ENCODE data around the gene THYN1. TPM values are rescaled to one million over a fixed set of nuclear protein-coding genes. Genes with fewer than 3 reads are reported as not detected.
"Not testable (repeated sequence)": the region's sequence is repeated elsewhere in the genome, so short reads cannot be mapped to it uniquely, and the experiment has no call there.

Gene THYN1
- total RNA-seq, 1 donor from 2014 or later, result 34.2 TPM

GRCh38 chr11:134290646-134291045 lies 37.5 kb upstream of the THYN1 start:
- TF ChIP-seq CTCF (IDR thresholded peaks at IDR 0.05; ENCODE audit: unreplicated experiment), result no peak
- no peak overlapping the region for H3K4me3 Mint-ChIP-seq
- H3K4me1 Mint-ChIP-seq, result no peaks in the 10 kb centered on the region
- DNase-seq (ENCODE audit: low spot score in 2 of 2, unreplicated experiment in 2 of 2), result no peak
- no peak overlapping the region for H3K27ac Mint-ChIP-seq
- no peaks in the 10 kb centered on the region for H3K9me3 Mint-ChIP-seq
- H3K36me3 Mint-ChIP-seq, result no peaks in the 10 kb centered on the region
- peaks cover 3% of the 10 kb centered on the region for H3K27me3 Mint-ChIP-seq (ENCODE audit: low read depth)

GRCh38 chr11:134289789-134290188 lies 36.6 kb upstream of the THYN1 start:
- H3K9me3 Mint-ChIP-seq, result no peaks in the 10 kb centered on the region

GRCh38 chr11:134289167-134289566 lies 36.0 kb upstream of the THYN1 start:
- no peak for TF ChIP-seq CTCF (IDR thresholded peaks at IDR 0.05; ENCODE audit: unreplicated experiment)
- no peak overlapping the region for H3K4me3 Mint-ChIP-seq
- H3K27ac Mint-ChIP-seq, result no peak overlapping the region
- no peaks in the 10 kb centered on the region for H3K4me1 Mint-ChIP-seq
- no peaks in the 10 kb centered on the region for H3K36me3 Mint-ChIP-seq
- no peak for DNase-seq (ENCODE audit: low spot score in 2 of 2, unreplicated experiment in 2 of 2)
- peaks cover 6% of the 10 kb centered on the region for H3K27me3 Mint-ChIP-seq (ENCODE audit: low read depth)
- no peaks in the 10 kb centered on the region for H3K9me3 Mint-ChIP-seq

More at GRCh38 chr11:134289789-134290188, 36.6 kb upstream of the THYN1 start:
- no peak overlapping the region for H3K27ac Mint-ChIP-seq
- H3K36me3 Mint-ChIP-seq, result no peaks in the 10 kb centered on the region
- no peaks in the 10 kb centered on the region for H3K4me1 Mint-ChIP-seq
- H3K4me3 Mint-ChIP-seq, result no peak overlapping the region
- peaks cover 3% of the 10 kb centered on the region for H3K27me3 Mint-ChIP-seq (ENCODE audit: low read depth)
- TF ChIP-seq CTCF (IDR thresholded peaks at IDR 0.05; ENCODE audit: unreplicated experiment), result no peak
- no peak for DNase-seq (ENCODE audit: low spot score in 2 of 2, unreplicated experiment in 2 of 2)

GRCh38 chr11:134288486-134288885 lies 35.3 kb upstream of the THYN1 start:
- no peaks in the 10 kb centered on the region for H3K9me3 Mint-ChIP-seq
- peaks cover 13% of the 10 kb centered on the region for H3K27me3 Mint-ChIP-seq (ENCODE audit: low read depth)
- no peaks in the 10 kb centered on the region for H3K36me3 Mint-ChIP-seq
- H3K27ac Mint-ChIP-seq, result no peak overlapping the region
- H3K4me1 Mint-ChIP-seq, result no peaks in the 10 kb centered on the region
- DNase-seq (ENCODE audit: low spot score in 2 of 2, unreplicated experiment in 2 of 2), result no peak
- no peak overlapping the region for H3K4me3 Mint-ChIP-seq
- no peak for TF ChIP-seq CTCF (IDR thresholded peaks at IDR 0.05; ENCODE audit: unreplicated experiment)

- Mint-ChIP-seq H3K4me3 (no peak overlapping the region), H3K36me3 (no peaks in the 10 kb centered on the region), H3K27me3 (ENCODE audit: low read depth) (peaks cover 20% of the 10 kb centered on the region), H3K9me3 (no peaks in the 10 kb centered on the region), H3K27ac (no peak overlapping the region), H3K4me1 (no peaks in the 10 kb centered on the region)
- no peak for DNase-seq (ENCODE audit: low spot score in 2 of 2, unreplicated experiment in 2 of 2)
- no peak for TF ChIP-seq CTCF (IDR thresholded peaks at IDR 0.05; ENCODE audit: unreplicated experiment)
Measured at GRCh38 chr11:134287561-134287960, 34.4 kb upstream of the THYN1 start.

- not testable (repeated sequence) for H3K4me1 Mint-ChIP-seq; H3K27ac Mint-ChIP-seq; H3K9me3 Mint-ChIP-seq; DNase-seq (ENCODE audit: low spot score in 2 of 2, unreplicated experiment in 2 of 2); H3K36me3 Mint-ChIP-seq; H3K4me3 Mint-ChIP-seq
- H3K27me3 Mint-ChIP-seq (ENCODE audit: low read depth), result peaks cover 41% of the 10 kb centered on the region
Measured at GRCh38 chr11:134284349-134284748, 31.2 kb upstream of the THYN1 start.
